Measurements from ENCODE around the gene LIMS1.

GRCh38 chr2:108583903-108584520 is 49.7 kb downstream of the LIMS1 start:
- TF ChIP-seq ZNF747 (tag by site-specific recombination; IDR thresholded peaks at IDR 0.05) (no peak), ZNF623 (tag by site-specific recombination; IDR thresholded peaks at IDR 0.05) (no peak)
